HG03469 (cell line): Measurements from ENCODE around the gene NEMP1.
"Not testable (repeated sequence)": the region's sequence is repeated elsewhere in the genome, so short reads cannot be mapped to it uniquely, and the experiment has no call there.

Source experiments
- ATAC-seq: cut with Tn5 transposase; IDR thresholded peaks from one replicate; pipeline ENCODE4 v1.9.1; 2021; ENCODE audit warnings: mild to moderate bottlenecking, moderate library complexity, moderate number of reproducible peaks; ENCODE audit not compliant: unreplicated experiment

The NEMP1 gene

GRCh38 chr12:57092876-57093414, 14.4 kb upstream of the NEMP1 start:
- ATAC-seq: no peak

DNA sequence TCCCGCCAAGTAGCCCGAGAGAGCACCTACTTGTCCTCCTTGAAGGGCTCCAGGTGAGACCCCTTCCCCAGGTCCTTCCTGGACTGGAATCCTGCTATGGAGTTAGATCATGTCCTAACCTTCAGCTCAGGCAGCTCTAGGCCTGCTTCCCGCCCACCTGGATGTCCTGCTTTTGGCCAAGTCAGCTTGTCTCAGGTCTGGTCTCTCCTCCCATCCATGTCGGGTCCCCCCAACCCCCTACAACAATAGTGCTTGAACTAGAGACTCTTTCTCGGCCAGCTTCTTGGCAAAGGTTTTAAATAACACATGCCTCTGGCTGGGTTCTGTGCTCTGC, 13.9 kb upstream of the NEMP1 start:
- ATAC-seq: no peak

DNA sequence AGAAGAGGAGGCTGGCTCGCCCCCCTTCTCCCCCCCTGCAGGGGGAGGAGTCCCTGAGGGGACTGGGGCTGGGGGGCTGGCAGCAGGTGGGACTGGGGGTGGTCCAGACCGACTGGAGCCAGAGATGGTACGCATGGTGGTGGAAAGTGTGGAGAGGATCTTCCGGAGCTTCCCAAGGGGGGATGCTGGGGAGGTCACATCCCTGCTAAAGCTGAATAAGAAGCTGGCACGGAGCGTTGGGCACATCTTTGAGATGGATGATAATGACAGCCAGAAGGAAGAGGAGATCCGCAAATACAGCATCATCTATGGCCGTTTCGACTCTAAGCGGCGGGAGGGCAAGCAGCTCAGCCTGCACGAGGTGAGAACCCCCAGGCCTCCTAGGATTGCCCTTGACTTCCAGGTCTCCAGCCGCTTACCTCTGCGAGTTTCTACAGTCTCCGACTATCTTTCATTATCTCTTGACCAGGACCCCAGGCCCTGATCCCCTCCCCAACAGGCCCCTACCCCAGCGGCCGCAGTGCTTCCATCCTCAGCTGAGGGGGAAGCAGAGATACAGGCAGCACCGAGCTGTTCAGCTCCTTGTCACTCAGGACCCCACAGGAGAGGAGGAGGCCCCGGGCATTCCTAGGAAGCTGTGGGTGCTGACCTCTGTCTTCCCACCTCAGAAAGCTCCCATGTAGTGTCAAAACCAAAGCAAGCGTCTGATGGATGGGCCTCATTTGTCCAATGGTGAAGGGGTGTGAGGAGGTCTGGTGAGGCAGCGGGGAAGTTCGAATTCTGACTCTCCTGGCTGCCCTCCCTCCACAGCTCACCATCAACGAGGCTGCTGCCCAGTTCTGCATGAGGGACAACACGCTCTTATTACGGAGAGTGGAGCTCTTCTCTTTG, 13.3 kb upstream of the NEMP1 start:
- no peak for ATAC-seq

DNA sequence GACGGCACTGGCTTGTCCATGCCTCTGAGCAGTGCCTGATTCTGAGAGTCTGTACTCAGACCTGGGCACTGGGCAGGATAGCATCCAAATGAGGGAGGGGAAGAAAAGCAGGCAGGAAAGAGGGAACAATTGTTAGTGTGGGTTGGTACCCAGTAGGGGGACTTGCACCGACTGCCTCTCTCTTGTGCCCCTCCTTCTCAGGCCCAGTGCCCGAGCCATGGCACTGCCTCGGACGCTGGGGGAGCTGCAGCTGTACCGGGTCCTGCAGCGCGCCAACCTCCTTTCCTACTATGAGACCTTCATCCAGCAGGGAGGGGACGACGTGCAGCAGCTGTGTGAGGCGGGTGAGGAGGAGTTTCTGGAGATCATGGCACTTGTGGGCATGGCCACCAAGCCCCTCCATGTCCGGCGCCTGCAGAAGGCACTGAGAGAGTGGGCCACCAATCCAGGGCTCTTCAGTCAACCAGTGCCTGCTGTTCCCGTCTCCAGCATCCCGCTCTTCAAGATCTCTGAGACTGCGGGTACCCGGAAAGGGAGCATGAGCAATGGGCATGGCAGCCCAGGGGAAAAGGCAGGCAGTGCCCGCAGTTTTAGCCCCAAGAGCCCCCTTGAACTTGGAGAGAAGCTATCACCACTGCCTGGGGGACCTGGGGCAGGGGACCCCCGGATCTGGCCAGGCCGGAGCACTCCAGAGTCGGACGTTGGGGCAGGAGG, 12.5 kb upstream of the NEMP1 start:
- no peak for ATAC-seq

- no peak for ATAC-seq
Measured at GRCh38 chr12:57090490-57090889, 11.9 kb upstream of the NEMP1 start.

- ATAC-seq: no peak
Measured at GRCh38 chr12:57089271-57090245, 11.0 kb upstream of the NEMP1 start.

DNA sequence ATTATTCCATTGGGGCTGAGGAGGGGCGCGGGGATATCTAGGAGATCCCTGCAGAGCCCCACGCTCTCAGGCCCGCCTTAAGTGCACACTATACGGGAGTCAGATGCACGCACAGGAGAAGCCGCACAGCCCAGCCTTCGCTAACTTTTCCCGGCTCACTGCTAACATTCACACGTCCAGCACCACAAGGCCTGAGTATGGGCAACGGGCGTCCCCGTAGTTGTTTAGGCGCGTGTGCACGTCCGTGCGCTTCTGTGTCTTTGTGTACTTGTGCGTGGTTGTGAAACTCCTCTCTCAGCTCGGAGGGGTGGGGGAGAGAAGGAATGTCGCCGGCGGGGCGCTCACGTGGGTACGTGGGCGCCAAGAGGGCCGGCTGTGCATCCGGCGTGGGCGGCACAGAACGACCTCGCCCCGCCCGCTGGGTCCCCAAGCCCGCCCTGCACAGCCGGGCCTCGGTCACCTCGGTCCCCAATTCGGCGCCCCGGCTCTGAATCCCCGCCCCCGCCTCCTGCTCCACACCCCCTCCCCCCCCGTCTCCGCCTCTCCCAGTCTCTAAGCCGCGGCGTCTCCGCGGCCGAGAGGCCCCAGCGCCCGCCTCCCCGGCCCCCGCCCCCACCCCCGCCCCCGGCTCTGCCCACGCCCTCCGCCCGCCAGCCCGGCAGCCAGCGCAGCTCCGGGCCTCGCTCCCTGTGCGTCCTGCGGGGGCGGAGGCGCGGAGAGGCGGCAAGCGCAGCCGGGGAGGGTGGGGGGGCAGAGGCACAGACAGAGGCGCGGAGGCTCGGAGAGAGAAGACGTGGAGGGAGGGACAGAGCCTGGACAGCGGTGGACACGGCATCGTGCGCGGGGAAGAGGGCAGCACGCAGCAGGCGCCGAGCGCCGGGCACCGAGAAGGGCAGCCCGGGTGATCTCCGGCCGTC, 10.0 kb upstream of the NEMP1 start, which contains the start of gene NAB2:
Gene NAB2, plus strand, starts transcription at position 761 of the 917 bp plus-strand sequence. CDS start 158 bp downstream, outside the sequence.
- ATAC-seq: peak; percentile 28

DNA sequence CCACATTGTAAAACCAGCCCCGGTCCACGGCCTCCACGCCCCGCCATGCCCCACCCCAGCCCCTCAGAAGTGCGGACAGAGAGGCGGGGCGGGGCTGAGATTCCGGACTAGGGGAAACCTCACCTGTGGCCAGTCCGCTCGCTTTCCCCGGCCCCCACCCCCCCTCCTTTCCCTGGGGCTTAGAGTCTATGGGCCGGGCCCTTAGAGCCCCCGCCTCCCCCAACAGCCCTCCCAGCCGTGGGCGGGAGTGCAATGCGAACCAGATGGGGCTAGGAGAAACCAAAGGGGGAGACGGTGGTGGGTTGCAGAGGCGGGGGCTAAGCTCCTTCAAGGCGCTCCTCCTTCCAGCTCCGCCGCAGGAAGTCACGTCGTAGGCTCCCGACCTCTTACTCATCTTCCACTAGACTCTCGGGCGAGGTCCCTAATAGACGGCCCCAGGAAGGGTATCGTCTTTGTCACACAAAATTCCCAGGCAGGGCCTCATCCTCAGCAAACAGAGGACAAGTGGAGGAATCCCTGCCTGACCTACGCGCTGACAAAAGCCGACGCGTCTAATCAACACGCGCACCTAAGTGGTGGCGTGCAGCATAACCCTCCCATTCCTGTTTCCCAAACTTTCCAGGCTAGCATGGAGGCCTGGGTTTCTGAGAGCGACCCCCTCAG, 9.2 kb upstream of the NEMP1 start:
- no peak for ATAC-seq

DNA sequence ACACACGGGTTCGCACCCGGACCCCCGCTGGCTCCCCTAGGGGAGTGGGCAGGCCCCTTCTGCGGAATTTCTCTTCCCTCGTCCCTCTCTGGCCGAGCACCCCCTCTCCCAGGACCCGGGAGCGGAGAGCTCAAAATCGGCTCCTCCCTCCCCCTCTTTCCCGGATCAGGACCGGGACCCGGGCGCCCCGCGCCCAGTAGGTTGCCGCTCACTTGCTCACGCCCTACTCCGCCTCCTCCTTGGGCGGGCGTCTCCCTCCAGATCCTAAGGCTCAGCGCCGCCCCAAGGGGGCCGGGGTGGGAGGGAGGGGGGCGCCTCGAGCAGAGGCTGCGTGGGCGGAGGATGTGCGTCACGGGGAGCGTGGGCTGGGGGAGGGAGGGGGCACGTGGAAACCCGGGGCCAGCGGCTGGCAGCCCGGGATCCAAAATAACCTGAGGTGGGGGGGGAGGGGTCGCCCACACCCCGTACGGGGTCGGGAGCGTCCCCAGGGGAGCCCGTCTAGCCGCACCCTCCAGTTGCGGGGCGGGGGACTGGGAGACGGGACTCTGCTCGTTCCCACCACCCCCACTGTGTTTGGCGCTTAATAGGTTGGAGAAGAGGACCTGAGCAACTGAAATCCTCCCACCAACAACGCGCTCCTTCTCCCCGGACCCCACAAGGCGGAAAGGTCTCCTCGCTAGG, 8.6 kb upstream of the NEMP1 start:
- ATAC-seq: no peak

- ATAC-seq: no peak
Measured at GRCh38 chr12:57086493-57087009, 8.0 kb upstream of the NEMP1 start.

DNA sequence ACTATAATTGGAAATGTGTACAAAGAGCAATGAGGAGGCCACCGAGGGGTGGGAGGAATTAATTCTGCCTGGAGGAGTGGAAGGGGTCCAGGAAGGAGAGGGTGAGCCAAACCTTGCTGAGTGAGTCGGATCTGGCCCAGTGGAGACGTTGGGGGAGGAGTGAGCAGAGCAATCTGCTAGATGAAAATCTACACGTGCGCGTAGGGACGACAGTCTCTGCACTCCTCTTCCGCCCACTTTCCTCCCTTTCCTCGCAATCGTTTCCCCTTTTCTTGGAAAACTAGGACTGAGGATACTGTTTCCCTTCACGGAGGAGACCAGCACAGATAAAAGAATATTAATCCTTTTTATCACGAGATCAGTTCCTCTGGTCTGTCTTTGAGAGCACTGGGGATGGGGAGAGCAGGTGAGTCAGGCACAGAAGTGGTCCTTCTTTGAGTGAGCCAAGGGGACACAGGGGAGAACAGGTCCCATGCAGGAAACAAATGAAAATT, 7.5 kb upstream of the NEMP1 start:
- no peak for ATAC-seq

DNA sequence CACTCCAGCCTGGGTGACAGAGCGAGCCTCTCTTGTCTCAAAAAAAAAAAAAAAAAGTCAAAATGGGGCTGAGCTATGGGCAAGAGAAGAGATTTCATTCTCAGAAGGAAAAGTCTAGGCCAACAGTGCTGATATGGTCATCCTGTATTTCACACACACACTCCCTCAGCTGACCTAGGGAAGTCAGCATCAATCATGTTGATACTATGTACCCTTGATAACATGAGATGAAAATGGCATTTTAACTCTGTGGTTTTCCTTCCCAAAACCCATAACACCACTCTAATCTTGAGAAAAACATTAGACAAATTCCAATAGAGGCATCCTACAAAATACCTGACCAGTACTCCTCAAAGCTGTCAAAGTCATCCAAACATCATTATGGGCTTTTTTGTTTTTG, 2.3 kb upstream of the NEMP1 start:
- no peak for ATAC-seq

GRCh38 chr12:57079821-57080220, 1.2 kb upstream of the NEMP1 start:
- no peak for ATAC-seq

- ATAC-seq: not testable (repeated sequence)
Measured at GRCh38 chr12:57073566-57074450, 4.8 kb downstream of the NEMP1 start.

DNA sequence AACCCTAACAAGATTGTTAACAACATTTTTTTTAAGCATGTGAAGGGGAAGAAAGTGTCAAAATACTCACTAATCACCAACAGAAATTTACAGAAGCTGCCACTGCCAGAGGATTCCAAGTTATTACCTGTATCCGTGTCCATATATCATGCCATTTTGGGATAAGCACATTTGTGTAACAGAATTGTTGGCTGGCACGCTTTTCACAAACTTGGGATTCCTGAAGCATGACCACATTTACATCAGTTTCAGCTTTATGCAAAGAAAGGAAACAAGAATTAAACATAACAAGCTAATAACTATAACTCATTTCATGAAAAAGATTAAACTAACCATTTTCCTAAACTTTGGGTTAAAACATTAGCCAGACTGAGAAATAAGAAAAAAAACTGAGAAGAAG, 5.9 kb downstream of the NEMP1 start:
- no peak for ATAC-seq

- peak; percentile 78 for ATAC-seq
Measured at GRCh38 chr12:57069523-57069922, 9.1 kb downstream of the NEMP1 start.

DNA sequence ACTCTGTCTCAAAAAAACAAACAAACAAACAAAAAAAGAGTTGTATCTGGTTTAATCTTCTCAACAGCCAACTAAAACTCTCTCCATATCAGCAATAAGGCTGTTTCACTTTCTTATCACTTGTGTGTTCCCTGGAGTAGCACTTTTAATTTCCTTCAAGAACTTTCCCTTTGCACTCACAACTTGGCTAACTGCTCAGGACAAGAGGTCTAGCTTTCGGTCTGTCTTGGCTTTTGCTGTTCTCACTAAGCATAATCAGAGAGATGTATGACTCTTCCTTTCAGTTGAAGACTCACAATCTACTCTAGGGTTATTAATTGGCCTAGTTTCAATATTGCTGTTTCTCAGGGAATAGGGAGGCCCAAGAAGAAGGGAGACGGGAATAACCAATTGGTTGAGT, 12.3 kb downstream of the NEMP1 start:
- ATAC-seq: no peak
